ENCODE data around the gene CYP27B1.

The CYP27B1 gene

GRCh38 chr12:57720606-57721595 is 46.0 kb downstream of the CYP27B1 start:
- H3K4me1 ChIP-seq: no peaks in the 10 kb centered on the region
- no peak for TF ChIP-seq CTCF (IDR thresholded peaks at IDR 0.05)
- H2AFZ ChIP-seq: no peak overlapping the region
- no peak overlapping the region for H3K27ac ChIP-seq
- H3K4me3 ChIP-seq (ENCODE audit: low read depth, low read length): no peak overlapping the region
- no peak overlapping the region for H3K9ac ChIP-seq
- H3K4me2 ChIP-seq (ENCODE audit: low read length): no peak overlapping the region
- H3K79me2 ChIP-seq: no peaks in the 10 kb centered on the region
- H3K9me3 ChIP-seq (ENCODE audit: control insufficient read depth, low read length): no peaks in the 10 kb centered on the region
- H3K27me3 ChIP-seq (ENCODE audit: control insufficient read depth, insufficient read depth, low read length): peaks cover 2% of the 10 kb centered on the region
- no peaks in the 10 kb centered on the region for H3K36me3 ChIP-seq (ENCODE audit: control insufficient read depth, insufficient read depth, low read length)

GRCh38 chr12:57719777-57720605 is 46.9 kb downstream of the CYP27B1 start:
- no peak overlapping the region for H3K27ac ChIP-seq
- no peaks in the 10 kb centered on the region for H3K36me3 ChIP-seq (ENCODE audit: control insufficient read depth, insufficient read depth, low read length)
- H3K4me1 ChIP-seq: no peaks in the 10 kb centered on the region
- TF ChIP-seq CTCF (IDR thresholded peaks at IDR 0.05): no peak
- no peaks in the 10 kb centered on the region for H3K79me2 ChIP-seq
- H2AFZ ChIP-seq: no peak overlapping the region
- H3K4me3 ChIP-seq (ENCODE audit: low read depth, low read length): no peak overlapping the region
- H3K27me3 ChIP-seq (ENCODE audit: control insufficient read depth, insufficient read depth, low read length): no peaks in the 10 kb centered on the region
- H3K9ac ChIP-seq: no peak overlapping the region
- H3K9me3 ChIP-seq (ENCODE audit: control insufficient read depth, low read length): no peaks in the 10 kb centered on the region
- H3K4me2 ChIP-seq (ENCODE audit: low read length): no peak overlapping the region

- no peaks in the 10 kb centered on the region for H3K4me1 ChIP-seq
- H3K27ac ChIP-seq: no peak overlapping the region
- no peak overlapping the region for H2AFZ ChIP-seq
- H3K36me3 ChIP-seq (ENCODE audit: control insufficient read depth, insufficient read depth, low read length): no peaks in the 10 kb centered on the region
- H3K27me3 ChIP-seq (ENCODE audit: control insufficient read depth, insufficient read depth, low read length): no peaks in the 10 kb centered on the region
- no peak for TF ChIP-seq CTCF (IDR thresholded peaks at IDR 0.05)
- H3K4me3 ChIP-seq (ENCODE audit: low read depth, low read length): no peak overlapping the region
- no peak overlapping the region for H3K9ac ChIP-seq
- no peaks in the 10 kb centered on the region for H3K9me3 ChIP-seq (ENCODE audit: control insufficient read depth, low read length)
- H3K79me2 ChIP-seq: no peaks in the 10 kb centered on the region
- no peak overlapping the region for H3K4me2 ChIP-seq (ENCODE audit: low read length)
Observed at GRCh38 chr12:57718641-57719528, 48.0 kb downstream of the CYP27B1 start.

GRCh38 chr12:57717846-57718640 is 48.8 kb downstream of the CYP27B1 start:
- Histone ChIP-seq H3K9me3 (ENCODE audit: control insufficient read depth, low read length) (no peaks in the 10 kb centered on the region), H3K27me3 (ENCODE audit: control insufficient read depth, insufficient read depth, low read length) (no peaks in the 10 kb centered on the region), H3K79me2 (no peaks in the 10 kb centered on the region), H3K4me1 (no peaks in the 10 kb centered on the region), H3K36me3 (ENCODE audit: control insufficient read depth, insufficient read depth, low read length) (no peaks in the 10 kb centered on the region), H3K4me3 (ENCODE audit: low read depth, low read length) (no peak overlapping the region), H3K27ac (no peak overlapping the region), H3K9ac (no peak overlapping the region), H2AFZ (no peak overlapping the region), H3K4me2 (ENCODE audit: low read length) (no peak overlapping the region)
- TF ChIP-seq CTCF (IDR thresholded peaks at IDR 0.05): no peak
